GM13977 (cell line): ENCODE results near the gene ZNF774.
"Not testable (repeated sequence)": the region's sequence is repeated elsewhere in the genome, so short reads cannot be mapped to it uniquely, and the experiment has no call there.

Experiments
- DNase-seq: peaks from one replicate; pipeline ENCODE4 v3.0.0; 2012; ENCODE audit warnings: low spot score
- in situ Hi-C: fragments of 300-500 bp; cut with MboI; formaldehyde crosslinking; loops from one replicate; pipeline ENCODE4 v1.12.0; 2022; ENCODE audit warnings: low sequenced_read_pairs, low pct_unique_long_range_greater_than_20kb, mixed read lengths, inconsistent platforms; ENCODE audit not compliant: unreplicated experiment
- TF ChIP-seq, protein P1 (sequence below): IDR thresholded peaks from 2 replicates; pipeline ENCODE4 v1.5.1; 2012; ENCODE audit warnings: mild to moderate bottlenecking, control low read depth; ENCODE audit not compliant: insufficient read depth; ENCODE audit errors: extremely low read depth, missing control alignments

Gene ZNF774

GRCh38 chr15:90401495-90401894 lies 49.4 kb downstream of the ZNF774 start:
- TF ChIP-seq, protein P1, sequence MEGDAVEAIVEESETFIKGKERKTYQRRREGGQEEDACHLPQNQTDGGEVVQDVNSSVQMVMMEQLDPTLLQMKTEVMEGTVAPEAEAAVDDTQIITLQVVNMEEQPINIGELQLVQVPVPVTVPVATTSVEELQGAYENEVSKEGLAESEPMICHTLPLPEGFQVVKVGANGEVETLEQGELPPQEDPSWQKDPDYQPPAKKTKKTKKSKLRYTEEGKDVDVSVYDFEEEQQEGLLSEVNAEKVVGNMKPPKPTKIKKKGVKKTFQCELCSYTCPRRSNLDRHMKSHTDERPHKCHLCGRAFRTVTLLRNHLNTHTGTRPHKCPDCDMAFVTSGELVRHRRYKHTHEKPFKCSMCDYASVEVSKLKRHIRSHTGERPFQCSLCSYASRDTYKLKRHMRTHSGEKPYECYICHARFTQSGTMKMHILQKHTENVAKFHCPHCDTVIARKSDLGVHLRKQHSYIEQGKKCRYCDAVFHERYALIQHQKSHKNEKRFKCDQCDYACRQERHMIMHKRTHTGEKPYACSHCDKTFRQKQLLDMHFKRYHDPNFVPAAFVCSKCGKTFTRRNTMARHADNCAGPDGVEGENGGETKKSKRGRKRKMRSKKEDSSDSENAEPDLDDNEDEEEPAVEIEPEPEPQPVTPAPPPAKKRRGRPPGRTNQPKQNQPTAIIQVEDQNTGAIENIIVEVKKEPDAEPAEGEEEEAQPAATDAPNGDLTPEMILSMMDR: no peak
- in situ Hi-C loops: no loop called here
- DNase-seq: no peak

- in situ Hi-C loops: no loop called here
- TF ChIP-seq, protein P1: no peak
- no peak for DNase-seq
These were observed 50.1 kb downstream of the ZNF774 start for GRCh38 chr15:90402223-90402622.

DNA sequence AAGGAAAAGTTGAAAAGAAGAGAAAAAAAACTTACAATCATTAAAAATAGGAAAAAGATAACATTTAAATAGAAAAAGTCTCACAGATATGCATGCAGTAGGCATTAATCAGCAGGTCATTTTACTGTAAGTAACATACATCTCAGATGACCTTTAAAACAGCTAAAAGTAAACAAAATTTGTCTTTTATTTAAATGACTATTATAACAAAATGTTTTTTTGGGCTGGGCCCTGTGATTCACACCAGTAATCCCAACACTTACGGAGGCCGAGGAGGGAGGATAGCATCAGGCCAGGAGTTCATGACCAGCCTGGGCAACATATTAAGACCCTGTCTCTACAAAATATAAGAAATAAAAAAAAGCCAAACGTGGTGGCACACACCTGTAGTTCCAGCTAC lies 50.7 kb downstream of the ZNF774 start:
- TF ChIP-seq, protein P1: no peak

GRCh38 chr15:90405055-90405607 lies 53.0 kb downstream of the ZNF774 start:
- TF ChIP-seq, protein P1: no peak
- in situ Hi-C loops: no loop called here

More for the DNA sequence above, 50.7 kb downstream of the ZNF774 start:
- no peak for DNase-seq
- in situ Hi-C loops: no loop called here

GRCh38 chr15:90407336-90407735 lies 55.3 kb downstream of the ZNF774 start:
- no peak for DNase-seq
- TF ChIP-seq, protein P1: no peak
- in situ Hi-C loops: no loop called here

More at GRCh38 chr15:90405055-90405607, 53.0 kb downstream of the ZNF774 start:
- no peak for DNase-seq

DNA sequence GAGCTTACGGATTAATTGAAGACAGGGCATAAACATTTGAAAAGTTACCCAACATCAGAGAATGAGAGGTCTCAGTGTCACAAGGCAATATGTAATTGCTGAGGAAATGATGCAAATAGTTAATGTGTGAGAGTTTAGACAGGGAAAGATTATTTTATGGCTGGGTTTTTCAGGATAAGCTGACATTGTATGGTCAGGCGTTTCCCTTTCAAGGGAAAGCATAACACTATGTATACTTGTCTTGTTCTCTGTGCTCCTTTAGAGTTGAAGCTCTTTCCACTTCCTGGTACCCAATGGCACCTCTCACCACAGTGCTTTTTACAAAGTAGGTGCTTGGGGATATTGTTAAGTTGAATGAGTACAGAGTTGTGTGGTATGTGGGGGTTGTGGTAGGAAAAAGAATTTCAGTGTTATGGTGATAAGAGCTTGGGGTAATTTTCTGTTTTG lies 55.8 kb downstream of the ZNF774 start:
- no peak for DNase-seq
- TF ChIP-seq, protein P1: no peak
- in situ Hi-C loops: no loop called here

DNA sequence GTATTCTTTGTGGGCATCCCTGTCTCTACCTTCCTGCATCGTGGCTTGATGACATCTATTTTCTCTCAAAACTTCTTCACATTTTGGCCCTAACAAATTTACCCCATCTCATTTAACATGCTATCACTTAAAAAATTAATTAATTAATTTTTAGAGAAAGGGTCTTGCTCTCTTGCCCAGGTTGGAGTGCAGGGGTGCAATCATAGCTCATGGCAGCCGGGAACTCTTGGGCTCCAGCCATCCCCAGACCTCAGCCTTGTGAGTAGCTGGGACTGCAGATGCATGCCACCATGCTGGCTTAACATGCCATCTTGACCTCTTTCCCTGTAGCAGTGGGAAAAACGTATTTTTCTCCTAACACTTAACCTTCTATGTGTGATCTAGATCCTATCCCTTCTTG lies 56.6 kb downstream of the ZNF774 start:
- DNase-seq: no peak
- TF ChIP-seq, protein P1: no peak
- in situ Hi-C loops: no loop called here

DNA sequence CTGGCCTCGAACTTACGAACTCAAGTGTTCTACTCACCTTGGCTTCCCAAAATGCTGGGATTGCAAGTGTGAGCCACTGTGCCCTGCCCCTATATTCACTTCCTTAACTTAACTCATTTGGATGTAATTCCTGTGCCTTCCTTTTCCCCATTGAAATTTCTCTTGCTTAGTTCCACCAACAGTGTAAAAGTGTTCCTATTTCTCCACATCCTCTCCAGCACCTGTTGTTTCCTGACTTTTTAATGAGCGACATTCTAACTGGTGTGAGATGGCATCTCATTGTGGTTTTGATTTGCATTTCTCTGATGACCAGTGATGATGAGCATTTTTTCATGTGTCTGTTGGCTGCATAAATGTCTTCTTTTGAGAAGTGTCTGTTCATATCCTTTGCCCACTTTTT lies 57.5 kb downstream of the ZNF774 start:
- in situ Hi-C loops, DNase-seq: not testable (repeated sequence)

DNA sequence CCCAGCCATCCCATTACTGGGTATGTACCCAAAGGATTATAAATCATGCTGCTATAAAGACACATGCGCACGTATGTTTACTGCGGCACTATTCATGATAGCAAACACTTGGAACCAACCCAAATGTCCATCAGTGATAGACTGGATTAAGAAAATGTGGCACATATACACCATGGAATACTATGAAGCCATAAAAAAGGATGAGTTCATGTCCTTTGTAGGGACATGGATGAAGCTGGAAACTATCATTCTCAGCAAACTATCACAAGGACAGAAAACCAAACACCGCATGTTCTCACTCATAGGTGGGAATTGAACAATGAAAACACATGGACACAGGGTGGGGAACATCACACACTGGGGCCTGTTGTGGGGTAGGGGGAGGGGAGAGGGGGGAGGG lies 58.2 kb downstream of the ZNF774 start:
- DNase-seq, in situ Hi-C loops: not testable (repeated sequence)
